ENCODE measurements around the gene EDIL3. TPM values are rescaled to one million over a fixed set of nuclear protein-coding genes. Genes with fewer than 3 reads are reported as not detected.

The EDIL3 gene
- total and polyA plus RNA-seq, 5 donors from 2014 or later = not detected

GRCh38 chr5:84249918-84250630 lies 134.6 kb downstream of the EDIL3 start:
- H3K27ac Mint-ChIP-seq = no peak overlapping the region
- no peaks in the 10 kb centered on the region for H3K4me1 ChIP-seq (ENCODE audit: control insufficient read depth, insufficient read depth, low read length, poor library complexity, severe bottlenecking)
- H3K9me3 Mint-ChIP-seq = peaks cover 0 to 14% (median 4%) of the 10 kb centered on the region in 7 donors
- no peaks in the 10 kb centered on the region for H3K27me3 ChIP-seq (ENCODE audit: control insufficient read depth, insufficient read depth, low read length)
- H3K36me3 Mint-ChIP-seq = no peaks in the 10 kb centered on the region
- no peaks in the 10 kb centered on the region for H3K9me3 ChIP-seq (ENCODE audit: control insufficient read depth in 2 of 2, low read length in 2 of 2)
- no peaks in the 10 kb centered on the region for H3K4me1 Mint-ChIP-seq
- no peaks in the 10 kb centered on the region for H3K36me3 ChIP-seq (ENCODE audit: control insufficient read depth, insufficient read depth, low read length)
- H3K27ac ChIP-seq (ENCODE audit: insufficient read depth, low read length, poor library complexity, severe bottlenecking) = no peak overlapping the region
- H3K4me3 ChIP-seq (ENCODE audit: low read depth, low read length) = no peak overlapping the region
- no peak for DNase-seq
- H3K4me3 Mint-ChIP-seq = no peak overlapping the region
- no peak for ATAC-seq (ENCODE audit: low read depth in 2 of 2)
- H3K27me3 Mint-ChIP-seq = no peaks in the 10 kb centered on the region

DNA sequence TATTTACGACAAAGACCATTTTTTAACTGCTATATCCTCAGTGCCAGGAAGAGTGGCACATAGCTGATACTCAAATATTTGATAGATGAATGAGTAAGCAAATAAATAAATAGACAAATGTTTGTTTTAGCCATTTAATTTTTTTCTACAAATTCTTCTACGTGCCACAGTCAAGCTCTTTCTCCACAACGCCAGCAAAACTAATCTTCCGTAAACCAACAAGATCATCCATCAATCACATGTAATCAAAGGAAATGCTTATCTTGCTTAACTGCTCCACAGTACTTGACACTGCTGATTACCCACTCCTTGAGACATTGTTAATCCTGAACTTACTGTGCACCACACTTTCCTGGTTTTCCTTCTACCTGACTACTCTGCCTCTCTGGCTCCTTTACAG lies 136.7 kb downstream of the EDIL3 start:
- no peak for DNase-seq
- no peak overlapping the region for H3K27ac Mint-ChIP-seq

GRCh38 chr5:84242286-84242685 lies 142.4 kb downstream of the EDIL3 start:
- Histone ChIP-seq H3K27me3 (ENCODE audit: control insufficient read depth, insufficient read depth, low read length) (no peaks in the 10 kb centered on the region), H3K4me3 (ENCODE audit: low read depth, low read length) (no peak overlapping the region), H3K9me3 (ENCODE audit: control insufficient read depth in 2 of 2, low read length in 2 of 2) (no peaks in the 10 kb centered on the region), H3K36me3 (ENCODE audit: control insufficient read depth, insufficient read depth, low read length) (no peaks in the 10 kb centered on the region), H3K27ac (ENCODE audit: insufficient read depth, low read length, poor library complexity, severe bottlenecking) (no peak overlapping the region), H3K4me1 (ENCODE audit: control insufficient read depth, insufficient read depth, low read length, poor library complexity, severe bottlenecking) (no peaks in the 10 kb centered on the region)
- ATAC-seq (ENCODE audit: low read depth in 2 of 2) (no peak), DNase-seq (no peak)
- Mint-ChIP-seq H3K4me3 (no peak overlapping the region), H3K4me1 (no peaks in the 10 kb centered on the region), H3K27me3 (no peaks in the 10 kb centered on the region), H3K36me3 (no peaks in the 10 kb centered on the region), H3K27ac (no peak overlapping the region), H3K9me3 (peaks cover 0 to 8% (median 3%) of the 10 kb centered on the region in 7 donors)

More for the DNA sequence above, 136.7 kb downstream of the EDIL3 start:
- Histone ChIP-seq H3K27ac (ENCODE audit: insufficient read depth, low read length, poor library complexity, severe bottlenecking) (no peak overlapping the region), H3K4me3 (ENCODE audit: low read depth, low read length) (no peak overlapping the region), H3K27me3 (ENCODE audit: control insufficient read depth, insufficient read depth, low read length) (no peaks in the 10 kb centered on the region), H3K4me1 (ENCODE audit: control insufficient read depth, insufficient read depth, low read length, poor library complexity, severe bottlenecking) (no peaks in the 10 kb centered on the region), H3K9me3 (ENCODE audit: control insufficient read depth in 2 of 2, low read length in 2 of 2) (no peaks in the 10 kb centered on the region), H3K36me3 (ENCODE audit: control insufficient read depth, insufficient read depth, low read length) (no peaks in the 10 kb centered on the region)
- Mint-ChIP-seq H3K4me1 (no peaks in the 10 kb centered on the region), H3K27me3 (no peaks in the 10 kb centered on the region), H3K4me3 (no peak overlapping the region), H3K9me3 (peaks cover 0 to 8% (median 5%) of the 10 kb centered on the region in 7 donors), H3K36me3 (no peaks in the 10 kb centered on the region)
- ATAC-seq (ENCODE audit: low read depth in 2 of 2) = no peak

- no peaks in the 10 kb centered on the region for H3K4me1 Mint-ChIP-seq
- no peak overlapping the region for H3K27ac Mint-ChIP-seq
- DNase-seq (no peak), ATAC-seq (ENCODE audit: low read depth in 2 of 2) (no peak)
- H3K36me3 ChIP-seq (ENCODE audit: control insufficient read depth, insufficient read depth, low read length) = no peaks in the 10 kb centered on the region
- no peaks in the 10 kb centered on the region for H3K9me3 ChIP-seq (ENCODE audit: control insufficient read depth in 2 of 2, low read length in 2 of 2)
- H3K27ac ChIP-seq (ENCODE audit: insufficient read depth, low read length, poor library complexity, severe bottlenecking) = no peak overlapping the region
- H3K4me1 ChIP-seq (ENCODE audit: control insufficient read depth, insufficient read depth, low read length, poor library complexity, severe bottlenecking) = no peaks in the 10 kb centered on the region
- H3K4me3 Mint-ChIP-seq = no peak overlapping the region
- no peaks in the 10 kb centered on the region for H3K27me3 Mint-ChIP-seq
- H3K36me3 Mint-ChIP-seq = no peaks in the 10 kb centered on the region
- H3K27me3 ChIP-seq (ENCODE audit: control insufficient read depth, insufficient read depth, low read length) = no peaks in the 10 kb centered on the region
- H3K4me3 ChIP-seq (ENCODE audit: low read depth, low read length) = no peak overlapping the region
- H3K9me3 Mint-ChIP-seq = peaks cover 0 to 6% (median 3%) of the 10 kb centered on the region in 7 donors
Measured at GRCh38 chr5:84239494-84239893, 145.2 kb downstream of the EDIL3 start.

DNA sequence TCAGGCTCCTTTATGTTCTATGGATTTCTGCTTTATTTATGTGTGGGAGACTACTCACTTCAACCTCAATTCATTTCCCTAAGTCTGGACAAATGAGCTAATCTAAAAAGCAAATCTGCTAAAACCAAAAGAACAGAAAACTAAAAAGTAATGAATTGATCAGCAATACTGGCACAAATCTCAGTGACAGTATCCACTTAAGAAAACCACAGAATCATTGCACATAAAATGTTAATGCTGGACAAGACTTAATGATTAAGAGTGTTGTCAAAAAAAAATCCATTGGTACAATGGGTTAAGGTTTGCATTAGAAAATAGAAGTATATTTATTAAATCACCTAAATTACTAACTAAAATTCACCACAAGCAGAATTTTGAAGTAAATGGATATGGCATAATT lies 147.6 kb downstream of the EDIL3 start:
- H3K36me3 ChIP-seq (ENCODE audit: control insufficient read depth, insufficient read depth, low read length) = no peaks in the 10 kb centered on the region
- Mint-ChIP-seq H3K9me3 (peaks cover 0 to 7% (median 4%) of the 10 kb centered on the region in 7 donors), H3K27ac (no peak overlapping the region), H3K27me3 (no peaks in the 10 kb centered on the region), H3K36me3 (no peaks in the 10 kb centered on the region), H3K4me3 (no peak overlapping the region), H3K4me1 (no peaks in the 10 kb centered on the region)
- H3K27ac ChIP-seq (ENCODE audit: insufficient read depth, low read length, poor library complexity, severe bottlenecking) = no peak overlapping the region
- H3K4me1 ChIP-seq (ENCODE audit: control insufficient read depth, insufficient read depth, low read length, poor library complexity, severe bottlenecking) = no peaks in the 10 kb centered on the region
- H3K27me3 ChIP-seq (ENCODE audit: control insufficient read depth, insufficient read depth, low read length) = no peaks in the 10 kb centered on the region
- H3K9me3 ChIP-seq (ENCODE audit: control insufficient read depth in 2 of 2, low read length in 2 of 2) = no peaks in the 10 kb centered on the region
- DNase-seq (no peak), ATAC-seq (ENCODE audit: low read depth in 2 of 2) (no peak)
- H3K4me3 ChIP-seq (ENCODE audit: low read depth, low read length) = no peak overlapping the region

DNA sequence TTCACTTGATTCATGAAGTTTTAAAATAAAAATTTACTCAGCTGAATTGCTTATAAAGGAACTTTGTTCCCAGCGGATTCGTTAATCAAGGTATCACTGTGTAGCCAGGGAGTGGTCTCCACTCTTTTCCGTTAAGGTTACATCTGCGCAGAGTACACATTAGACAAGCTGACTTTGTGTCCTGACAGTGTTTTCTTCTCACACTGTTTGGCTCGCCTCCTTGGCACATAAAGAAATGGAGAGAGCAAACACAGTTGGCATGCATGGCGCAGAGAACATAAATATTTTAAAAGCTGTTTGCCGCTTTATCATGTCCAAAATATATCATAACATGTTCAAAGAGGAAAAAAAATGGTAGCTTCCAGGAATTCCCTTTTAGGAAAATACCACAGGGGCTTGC lies 153.2 kb downstream of the EDIL3 start:
- Histone ChIP-seq H3K9me3 (ENCODE audit: control insufficient read depth in 2 of 2, low read length in 2 of 2) (no peaks in the 10 kb centered on the region), H3K36me3 (ENCODE audit: control insufficient read depth, insufficient read depth, low read length) (no peaks in the 10 kb centered on the region), H3K27me3 (ENCODE audit: control insufficient read depth, insufficient read depth, low read length) (no peaks in the 10 kb centered on the region), H3K4me1 (ENCODE audit: control insufficient read depth, insufficient read depth, low read length, poor library complexity, severe bottlenecking) (no peaks in the 10 kb centered on the region), H3K4me3 (ENCODE audit: low read depth, low read length) (no peak overlapping the region), H3K27ac (ENCODE audit: insufficient read depth, low read length, poor library complexity, severe bottlenecking) (no peak overlapping the region)
- no peak for DNase-seq
- Mint-ChIP-seq H3K27ac (no peak overlapping the region), H3K27me3 (no peaks in the 10 kb centered on the region), H3K4me1 (no peaks in the 10 kb centered on the region), H3K9me3 (peaks cover 0 to 13% (median 3%) of the 10 kb centered on the region in 7 donors), H3K36me3 (no peaks in the 10 kb centered on the region), H3K4me3 (no peak overlapping the region)
- ATAC-seq (ENCODE audit: low read depth in 2 of 2) = no peak

GRCh38 chr5:84229045-84229444 lies 155.6 kb downstream of the EDIL3 start:
- no peaks in the 10 kb centered on the region for H3K36me3 Mint-ChIP-seq
- Histone ChIP-seq H3K27ac (ENCODE audit: insufficient read depth, low read length, poor library complexity, severe bottlenecking) (no peak overlapping the region), H3K36me3 (ENCODE audit: control insufficient read depth, insufficient read depth, low read length) (no peaks in the 10 kb centered on the region), H3K4me3 (ENCODE audit: low read depth, low read length) (no peak overlapping the region), H3K9me3 (ENCODE audit: control insufficient read depth in 2 of 2, low read length in 2 of 2) (no peaks in the 10 kb centered on the region), H3K4me1 (ENCODE audit: control insufficient read depth, insufficient read depth, low read length, poor library complexity, severe bottlenecking) (no peaks in the 10 kb centered on the region), H3K27me3 (ENCODE audit: control insufficient read depth, insufficient read depth, low read length) (no peaks in the 10 kb centered on the region)
- no peaks in the 10 kb centered on the region for H3K27me3 Mint-ChIP-seq
- no peak for DNase-seq
- H3K4me1 Mint-ChIP-seq = no peaks in the 10 kb centered on the region
- H3K9me3 Mint-ChIP-seq = peaks cover 0 to 11% (median 2%) of the 10 kb centered on the region in 7 donors
- no peak overlapping the region for H3K27ac Mint-ChIP-seq
- H3K4me3 Mint-ChIP-seq = no peak overlapping the region
- ATAC-seq (ENCODE audit: low read depth in 2 of 2) = no peak

GRCh38 chr5:84228266-84228665 lies 156.4 kb downstream of the EDIL3 start:
- Histone ChIP-seq H3K36me3 (ENCODE audit: control insufficient read depth, insufficient read depth, low read length) (no peaks in the 10 kb centered on the region), H3K4me1 (ENCODE audit: control insufficient read depth, insufficient read depth, low read length, poor library complexity, severe bottlenecking) (no peaks in the 10 kb centered on the region), H3K9me3 (ENCODE audit: control insufficient read depth in 2 of 2, low read length in 2 of 2) (no peaks in the 10 kb centered on the region), H3K27ac (ENCODE audit: insufficient read depth, low read length, poor library complexity, severe bottlenecking) (no peak overlapping the region), H3K27me3 (ENCODE audit: control insufficient read depth, insufficient read depth, low read length) (no peaks in the 10 kb centered on the region), H3K4me3 (ENCODE audit: low read depth, low read length) (no peak overlapping the region)
- Mint-ChIP-seq H3K4me1 (no peaks in the 10 kb centered on the region), H3K27ac (no peak overlapping the region), H3K36me3 (no peaks in the 10 kb centered on the region), H3K27me3 (no peaks in the 10 kb centered on the region), H3K9me3 (peaks cover 0 to 11% (median 0%) of the 10 kb centered on the region in 7 donors), H3K4me3 (no peak overlapping the region)
- ATAC-seq (ENCODE audit: low read depth in 2 of 2) (no peak), DNase-seq (no peak)

All from CD4-positive, CD25-positive, alpha-beta regulatory T cell (primary cell).